Stimulated activated naive CD4-positive, alpha-beta T cell treated with Interleukin-2 at 50 U/mL for 16 hours (primary cell): ENCODE measurements around the gene NYAP2.

Experiments
- DNase-seq: peaks from one replicate; lab custom pipeline; 2025; lab: John Stamatoyannopoulos, UW

Gene NYAP2

DNA sequence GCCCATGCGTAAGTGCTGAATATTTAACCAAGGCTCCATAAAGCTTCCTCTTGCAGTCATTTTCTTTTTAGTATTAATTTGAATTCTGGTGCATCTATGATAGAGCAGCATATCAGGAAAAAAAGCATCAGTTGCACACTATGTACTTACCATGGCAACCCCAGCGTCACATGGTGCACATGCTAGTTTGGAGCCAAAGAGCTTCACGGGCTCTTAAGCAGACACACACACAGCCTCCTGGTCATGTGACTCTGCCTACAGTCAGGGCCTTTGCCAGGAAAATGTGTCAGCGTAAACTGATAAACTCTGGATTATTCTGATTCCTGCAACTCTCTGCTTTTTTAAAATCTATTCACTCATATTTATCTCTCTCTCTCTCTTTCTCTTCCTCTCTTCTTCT, 30.2 kb downstream of the NYAP2 start:
- no peak for DNase-seq

DNA sequence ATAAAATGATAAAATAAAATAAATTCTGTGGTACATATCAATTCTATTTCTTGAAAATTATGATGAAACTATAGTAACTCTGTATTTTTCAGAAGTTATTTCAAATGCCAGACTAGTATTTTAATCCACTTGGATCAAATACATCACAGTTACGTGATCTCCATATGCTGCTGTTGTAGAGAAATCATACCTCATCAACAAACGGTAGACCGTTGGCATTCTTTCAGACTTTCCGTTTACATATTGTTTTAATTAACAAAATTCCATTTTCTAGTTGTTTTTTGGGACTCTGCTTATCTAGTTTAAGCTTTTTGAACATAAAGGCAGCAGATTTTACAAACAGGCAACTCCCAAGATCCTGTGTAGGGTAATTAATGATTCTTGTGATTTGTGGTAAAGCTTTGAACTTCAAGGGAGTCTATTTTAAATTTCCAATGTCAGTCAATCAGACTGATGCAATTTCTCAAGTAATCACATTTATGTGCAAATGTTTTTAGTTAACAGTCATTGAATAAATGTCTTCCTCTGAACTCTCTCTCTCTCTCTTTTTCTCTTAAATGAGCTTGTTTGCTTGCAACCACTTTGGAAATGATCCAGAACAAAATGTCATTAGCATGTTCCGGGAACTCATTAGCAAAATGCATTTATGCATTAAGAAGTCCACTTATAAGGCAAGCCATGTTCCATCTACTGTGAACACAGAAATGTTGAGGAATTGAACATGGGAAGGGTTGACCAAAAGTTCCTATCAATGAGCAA, 31.8 kb downstream of the NYAP2 start:
- DNase-seq: no peak

DNA sequence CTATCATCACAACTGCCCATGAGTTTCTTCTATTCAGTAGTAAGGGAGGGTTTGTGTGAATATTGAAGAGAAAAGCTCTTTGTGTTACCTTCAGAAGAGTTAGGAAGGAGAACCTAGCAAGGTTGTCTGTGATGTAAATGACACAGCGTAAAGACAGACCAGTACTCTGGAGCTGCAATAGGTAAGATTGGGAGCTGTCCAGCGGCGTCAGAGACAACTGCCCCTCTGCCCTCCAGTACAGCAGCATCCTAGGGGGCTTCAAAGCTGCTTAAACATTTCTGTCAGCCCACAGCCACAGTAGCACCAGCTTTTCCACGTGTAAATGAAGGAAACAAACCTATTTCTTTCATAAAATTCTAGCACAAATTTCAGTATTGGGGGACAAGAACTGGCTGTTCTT, 34.5 kb downstream of the NYAP2 start:
- DNase-seq: no peak

DNA sequence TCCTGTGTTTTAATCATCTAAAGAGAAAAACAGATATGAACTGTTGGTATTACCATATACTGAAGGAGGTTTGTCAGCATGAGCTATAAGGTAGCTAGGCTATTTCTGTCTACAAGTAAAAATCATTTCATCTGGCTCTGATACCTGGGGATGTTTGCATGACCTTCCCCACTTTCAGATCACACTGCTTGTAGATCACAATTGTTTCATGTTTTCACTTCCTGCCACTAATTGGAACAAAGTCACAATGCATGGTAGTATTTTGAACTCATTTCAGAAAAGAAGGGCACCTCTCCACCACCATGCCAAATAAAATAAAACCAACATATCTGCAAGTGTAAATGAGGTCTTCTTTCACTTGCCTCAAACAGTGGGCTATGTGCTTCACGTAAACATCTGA, 37.8 kb downstream of the NYAP2 start:
- no peak for DNase-seq

DNA sequence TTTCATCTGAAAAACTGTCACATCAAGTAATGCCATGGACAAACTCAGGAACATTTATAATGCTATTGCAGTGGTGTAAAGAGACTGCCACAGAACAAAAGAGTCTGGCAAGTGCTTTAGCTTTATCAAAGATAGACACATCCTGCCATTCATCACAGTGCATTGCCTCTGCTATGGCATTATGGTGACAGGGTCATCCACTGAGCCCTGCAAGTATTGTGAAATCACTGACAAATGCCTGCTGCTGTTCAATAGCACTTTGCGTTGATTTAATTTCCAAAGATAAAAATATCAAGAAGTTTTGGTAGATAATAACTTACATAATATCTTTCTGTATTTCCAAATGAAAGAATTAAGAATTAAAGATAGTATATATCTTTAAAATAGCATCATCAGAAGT, 38.7 kb downstream of the NYAP2 start:
- no peak for DNase-seq

DNA sequence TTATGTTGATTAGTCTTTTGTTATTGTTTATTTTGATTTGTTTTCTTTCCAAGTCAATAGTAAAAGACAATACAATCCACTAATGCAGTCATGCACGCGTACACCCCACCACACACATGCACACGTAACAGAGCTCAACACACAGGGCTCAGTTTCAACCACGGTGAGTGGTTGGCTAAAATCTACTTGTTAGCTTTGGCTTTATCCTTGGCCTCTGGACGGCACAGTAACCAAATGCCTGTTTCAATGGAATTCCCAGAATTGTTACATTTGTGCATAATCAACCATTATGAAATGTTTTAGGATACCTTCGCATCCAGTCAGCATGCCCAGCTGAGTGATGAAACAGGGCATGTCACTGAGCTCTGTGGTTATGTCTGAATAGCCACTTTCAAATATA, 53.2 kb downstream of the NYAP2 start:
- DNase-seq: no peak

DNA sequence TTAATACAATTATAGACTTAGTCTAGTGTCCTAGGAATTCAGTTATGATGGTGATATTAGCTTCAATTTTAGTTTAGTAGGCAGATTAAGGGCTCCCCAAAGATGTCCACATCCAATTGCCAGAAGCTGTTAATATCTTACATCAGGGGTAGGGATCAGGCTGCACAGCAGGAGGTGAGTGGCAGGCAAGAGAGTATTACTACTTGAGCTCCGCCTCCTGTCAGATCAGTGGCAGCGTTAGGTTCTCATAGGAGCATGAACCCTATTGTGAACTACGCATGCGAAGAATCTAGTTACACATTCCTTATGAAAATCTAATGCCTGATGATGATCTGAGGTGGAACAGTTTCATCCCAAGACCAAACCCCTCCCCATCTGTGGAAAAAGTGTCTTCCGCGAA, 54.9 kb downstream of the NYAP2 start:
- DNase-seq: no peak

DNA sequence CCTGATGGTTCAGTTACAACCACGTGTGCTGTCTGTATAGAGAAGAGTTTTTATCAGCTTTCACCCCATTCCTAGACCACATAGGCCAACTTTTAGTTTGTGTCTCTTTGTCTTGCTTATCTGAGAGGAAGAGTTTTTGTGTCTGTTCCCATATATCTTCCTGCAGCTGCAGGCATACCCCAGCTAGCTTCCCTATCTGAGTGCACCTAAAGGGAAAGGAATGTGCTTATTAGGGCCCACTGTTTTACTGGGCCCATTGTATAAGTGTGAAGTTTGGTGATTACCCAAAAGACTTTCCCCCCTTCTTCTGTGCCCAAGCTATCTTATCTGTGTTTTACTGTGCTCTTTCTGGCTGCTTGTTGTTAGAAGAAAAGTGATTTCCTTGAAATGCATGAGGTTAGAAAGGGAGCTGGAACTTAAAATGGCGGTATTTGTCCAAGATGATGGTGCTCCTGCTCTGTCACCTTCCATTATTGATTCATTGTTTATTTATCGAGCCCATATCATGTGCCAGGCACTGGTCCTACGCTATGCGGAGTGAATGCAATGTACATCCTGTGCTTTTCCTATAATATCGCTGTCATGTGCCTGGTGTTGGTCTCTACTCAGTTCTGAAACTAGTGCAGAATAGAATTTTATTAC, 57.2 kb downstream of the NYAP2 start:
- DNase-seq: no peak

DNA sequence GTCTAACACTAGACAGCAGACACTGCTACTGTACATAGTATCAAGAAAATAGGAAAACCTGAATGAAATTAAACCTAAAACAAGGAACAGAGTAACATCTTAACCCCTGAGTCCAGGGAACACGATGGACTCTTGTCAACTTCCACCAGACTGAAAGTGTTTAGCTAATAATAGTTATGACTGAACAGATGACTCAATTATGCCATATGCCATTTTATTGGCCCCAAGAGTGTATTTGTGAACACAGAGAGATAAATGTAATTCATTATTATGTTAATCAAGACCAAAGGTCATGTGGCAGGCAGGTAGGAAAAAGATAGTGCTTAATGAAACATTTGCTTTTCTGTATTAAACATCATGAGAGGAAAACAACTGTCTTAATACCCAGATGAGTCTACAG, 58.0 kb downstream of the NYAP2 start:
- no peak for DNase-seq

DNA sequence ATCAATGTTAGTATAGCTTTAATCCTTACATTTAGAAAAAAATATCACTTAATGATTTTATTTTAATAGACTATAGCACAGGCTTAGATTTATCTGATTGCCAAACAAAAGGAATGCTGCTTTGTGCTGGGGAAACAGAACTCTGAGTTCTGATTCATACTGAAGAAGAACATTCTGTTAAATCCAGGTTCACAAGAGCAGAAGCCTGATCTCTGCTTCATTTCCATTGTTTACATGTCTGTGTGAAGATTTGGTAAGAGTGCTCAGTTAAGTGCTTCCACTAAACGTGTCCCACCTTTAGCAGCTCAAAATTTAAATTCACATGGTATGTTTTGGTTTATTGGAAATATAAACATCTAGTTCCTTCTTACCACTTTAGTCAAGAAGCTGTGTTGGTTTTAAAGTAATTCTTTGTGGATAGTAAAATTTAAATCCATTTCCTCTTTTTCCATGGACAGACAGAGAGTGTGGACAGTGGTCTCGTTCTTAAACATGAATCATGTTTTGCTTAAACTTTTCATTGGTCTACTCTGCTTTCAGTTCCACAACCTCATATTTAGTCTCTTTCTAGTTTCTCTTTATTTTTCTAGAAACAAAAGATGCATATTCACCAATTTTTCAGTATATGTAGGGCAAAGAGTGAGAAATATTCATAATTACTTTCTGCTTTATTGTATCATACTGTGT, 59.1 kb downstream of the NYAP2 start:
- no peak for DNase-seq

DNA sequence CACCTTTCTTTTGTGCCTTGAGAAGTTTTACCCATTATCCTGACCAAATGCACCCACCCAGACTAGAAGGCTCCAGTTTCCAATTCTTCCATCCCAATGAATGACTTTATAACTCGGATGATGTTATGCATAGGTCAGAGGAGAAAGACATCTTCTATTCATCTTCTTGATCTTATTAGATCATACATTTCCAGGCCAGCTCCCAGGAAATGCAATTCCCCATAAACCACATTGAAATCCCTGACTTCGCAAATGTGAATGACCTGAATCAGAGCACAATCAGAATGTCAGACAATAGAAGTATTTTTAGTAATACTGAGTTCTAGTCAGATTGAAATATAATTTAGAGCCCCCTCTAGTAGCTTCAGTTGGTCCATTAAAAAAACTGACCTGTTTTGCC, 62.9 kb downstream of the NYAP2 start:
- no peak for DNase-seq

DNA sequence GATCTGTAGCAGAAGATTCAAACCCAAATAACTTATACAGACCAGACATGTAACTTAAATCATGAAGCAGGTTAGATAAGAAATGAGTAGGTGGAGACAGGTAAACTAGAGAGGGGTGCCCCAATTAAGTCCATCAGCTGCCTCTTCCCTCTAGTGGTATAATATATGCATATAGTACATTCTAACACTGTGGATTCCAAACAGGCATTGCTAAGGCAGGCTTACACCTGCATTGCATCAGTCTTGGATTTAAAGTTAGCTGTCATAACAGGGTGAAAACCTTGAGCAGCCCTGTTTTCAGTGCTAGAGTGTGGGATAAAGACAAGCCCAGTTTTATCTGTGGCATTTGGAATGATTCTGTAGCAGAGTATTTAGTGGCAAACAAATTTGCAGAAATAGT, 63.4 kb downstream of the NYAP2 start:
- DNase-seq: no peak

DNA sequence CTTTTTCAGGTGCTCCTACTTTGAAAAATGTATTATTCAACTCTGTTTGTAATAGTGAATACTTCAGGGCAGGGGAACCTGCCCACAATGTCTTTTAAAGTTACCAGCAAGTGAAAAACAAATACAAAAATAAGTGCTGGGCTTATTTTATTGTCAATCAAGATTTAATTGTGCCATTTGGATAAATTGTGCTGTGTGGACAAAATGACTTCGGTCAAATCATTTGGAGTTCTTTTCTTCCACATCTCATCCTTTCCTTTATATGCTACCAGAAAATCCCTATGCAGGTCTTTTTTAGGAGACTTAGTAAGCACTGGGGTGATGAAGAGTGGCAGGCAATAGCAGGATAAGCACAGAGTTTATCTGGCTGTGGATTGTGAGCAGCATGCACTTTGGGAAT, 63.9 kb downstream of the NYAP2 start:
- no peak for DNase-seq

DNA sequence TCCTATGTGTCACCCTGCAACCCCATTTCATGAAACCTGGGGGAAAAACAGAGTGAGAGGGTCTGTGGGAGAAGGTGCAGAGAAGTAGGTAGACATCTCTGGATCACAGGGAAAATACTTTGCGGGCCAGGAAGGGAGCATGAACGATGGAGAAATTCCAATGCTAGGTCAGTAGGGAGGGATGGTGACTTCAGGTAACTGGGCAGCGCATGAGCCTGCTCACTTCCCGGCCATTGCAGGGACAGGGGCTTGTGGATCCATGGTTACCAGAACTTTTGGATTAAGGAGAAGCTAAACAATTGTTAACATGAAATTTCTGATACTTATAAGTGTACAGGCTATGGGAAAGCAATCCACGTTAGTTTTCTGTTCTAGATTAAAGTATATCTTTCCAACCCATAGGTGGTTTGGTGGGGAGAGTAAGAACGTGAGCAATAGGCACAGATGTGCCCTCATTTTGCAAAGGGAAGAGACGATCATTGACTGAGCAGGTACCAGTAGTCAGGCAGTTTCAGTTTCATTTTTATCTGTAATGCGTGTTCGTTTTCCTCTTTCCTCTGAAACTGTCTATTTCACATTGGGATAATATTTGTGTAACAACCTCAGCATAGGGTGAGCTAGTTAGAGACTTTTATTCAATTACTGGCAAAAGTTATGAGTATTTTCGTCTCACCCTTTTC, 65.0 kb downstream of the NYAP2 start:
- no peak for DNase-seq

DNA sequence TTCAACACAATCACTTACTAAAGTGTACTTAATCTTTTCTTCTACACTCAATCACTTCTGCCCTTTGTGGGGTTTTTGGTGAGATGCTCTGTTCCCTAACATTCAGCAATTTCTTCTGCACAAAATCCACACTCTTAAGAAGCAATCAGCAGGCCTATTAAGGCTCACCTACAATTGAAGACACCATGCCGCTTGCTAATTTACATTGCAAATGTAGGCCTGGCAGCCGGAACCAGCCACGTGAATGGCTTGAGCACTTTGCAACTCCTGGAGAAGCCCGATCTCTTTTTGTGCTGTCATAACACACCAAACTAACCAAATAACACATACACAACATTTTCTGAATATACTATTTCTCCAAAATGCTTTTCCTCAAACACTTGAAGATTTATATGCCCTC, 66.3 kb downstream of the NYAP2 start:
- no peak for DNase-seq

DNA sequence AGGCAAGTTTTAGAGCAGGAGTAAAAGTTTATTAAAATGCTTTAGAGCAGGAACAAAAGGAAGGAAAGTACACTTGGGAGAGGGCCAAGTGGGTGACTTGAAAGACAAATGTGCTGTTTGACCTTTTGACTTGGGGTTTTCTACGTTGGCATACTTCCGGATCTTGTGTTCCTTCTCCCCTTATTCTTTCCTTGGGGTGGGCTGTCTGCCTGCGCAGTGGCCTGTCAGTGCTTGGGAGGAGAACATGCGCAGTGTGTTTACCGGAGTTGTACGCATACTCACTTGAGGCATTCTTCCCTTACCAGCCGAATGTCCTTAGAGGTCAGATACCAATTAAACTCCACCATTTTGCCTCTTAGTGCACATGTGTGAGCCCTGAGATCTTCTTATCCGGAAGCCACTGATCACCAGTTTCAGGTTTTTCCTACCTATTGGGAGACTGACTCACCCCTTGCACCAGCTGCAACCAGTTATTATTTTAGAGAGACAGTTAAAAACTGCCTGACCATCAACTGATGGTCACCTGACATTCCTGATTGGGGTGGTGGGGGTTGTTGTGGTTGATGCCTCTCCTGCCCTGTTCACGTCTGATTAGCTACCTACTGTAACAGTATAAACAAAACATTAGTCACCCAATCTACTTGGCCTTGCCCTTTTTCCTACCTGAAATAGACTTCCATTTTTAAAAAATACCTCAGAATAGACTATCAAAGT, 67.5 kb downstream of the NYAP2 start:
- no peak for DNase-seq

DNA sequence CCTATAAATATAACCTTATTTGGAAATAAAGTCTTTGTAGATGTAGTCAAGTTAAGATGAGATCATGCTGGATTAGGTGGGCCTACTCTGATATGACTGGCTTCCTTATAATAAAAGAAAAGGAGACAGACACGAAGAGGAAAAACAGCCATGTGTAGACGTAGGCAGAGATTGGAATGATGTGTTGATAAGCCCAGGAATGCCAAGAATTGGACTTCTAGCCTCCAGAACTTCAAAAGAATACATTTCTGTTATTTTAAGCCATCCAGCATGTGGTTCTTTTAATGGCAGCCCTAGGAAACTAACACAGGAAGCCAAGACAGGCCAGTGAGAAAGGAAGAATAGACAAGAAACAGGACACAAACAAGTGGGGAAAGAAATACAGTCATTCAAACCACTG, 68.6 kb downstream of the NYAP2 start:
- no peak for DNase-seq

DNA sequence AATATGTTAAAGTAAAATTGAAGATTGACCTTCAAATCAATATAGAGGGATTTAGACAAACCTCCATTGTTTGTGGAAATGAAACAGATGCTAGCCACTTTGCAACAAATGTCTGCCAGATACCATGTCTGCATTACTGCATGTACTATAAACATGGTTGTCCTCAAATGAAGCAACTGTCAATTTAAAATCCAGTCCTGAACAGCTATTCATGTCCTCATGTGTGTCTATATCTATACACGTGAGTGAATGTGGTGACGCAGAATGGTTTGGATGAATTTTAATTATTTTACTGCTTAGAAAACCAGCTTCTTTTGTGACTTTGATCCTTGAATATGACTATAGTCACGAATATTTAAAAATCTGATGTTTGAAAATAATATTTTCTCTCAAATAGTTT, 71.5 kb downstream of the NYAP2 start:
- DNase-seq: no peak

DNA sequence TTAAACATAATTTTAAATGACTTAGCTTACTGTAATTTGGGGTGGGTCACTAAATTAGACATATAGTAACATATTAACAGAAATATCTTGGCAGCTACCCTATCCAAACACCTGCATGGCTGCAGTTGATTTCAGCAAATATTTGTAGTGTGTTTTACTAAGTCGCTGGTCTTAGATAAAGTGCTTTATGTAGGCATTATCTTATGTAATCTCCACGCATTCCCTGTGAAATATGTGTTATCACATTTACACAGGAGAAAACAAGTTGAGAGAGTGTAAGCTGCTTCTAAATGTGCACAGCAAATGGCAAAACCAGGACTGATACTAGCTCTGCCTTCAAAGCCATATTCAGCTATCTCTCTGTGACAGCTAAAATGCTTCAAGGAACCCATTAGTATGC, 72.0 kb downstream of the NYAP2 start:
- no peak for DNase-seq

DNA sequence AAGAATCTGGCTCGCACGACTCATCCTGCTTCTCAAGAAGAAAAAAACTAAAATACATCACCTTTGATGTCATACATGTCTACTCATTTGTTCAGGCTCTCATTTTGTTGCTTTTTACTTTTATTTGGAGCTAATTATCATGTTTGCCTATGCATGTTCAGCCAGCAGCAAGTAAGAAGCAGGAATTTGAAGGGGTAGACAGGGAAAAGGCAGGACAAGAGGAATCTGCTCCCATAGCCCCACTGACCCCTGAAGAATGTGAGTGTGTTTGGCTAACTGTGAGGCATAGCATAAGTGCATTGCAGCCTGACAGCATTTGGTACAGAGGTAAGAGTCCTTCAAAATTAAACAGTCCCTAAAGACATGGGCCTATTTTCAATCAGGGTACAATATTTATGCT, 72.7 kb downstream of the NYAP2 start:
- DNase-seq: no peak

DNA sequence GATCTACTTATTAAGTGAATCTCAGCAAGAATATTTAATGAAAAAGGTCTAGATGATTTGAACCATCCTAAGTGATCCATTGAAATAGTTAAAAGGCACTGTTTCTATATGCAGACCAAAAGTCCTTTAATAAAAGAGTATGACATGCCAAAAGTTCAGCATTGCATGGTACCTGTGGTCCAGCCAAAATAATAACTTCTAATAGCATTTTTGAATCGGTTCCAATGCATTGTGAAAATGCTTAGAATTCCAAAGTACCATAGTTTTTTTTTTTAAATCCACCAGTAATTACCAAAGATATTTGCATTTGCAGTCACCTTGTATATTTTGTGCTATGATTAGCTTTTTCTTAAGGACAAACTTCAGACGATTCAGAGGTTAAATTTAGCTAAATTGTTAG, 79.9 kb downstream of the NYAP2 start:
- DNase-seq: no peak

DNA sequence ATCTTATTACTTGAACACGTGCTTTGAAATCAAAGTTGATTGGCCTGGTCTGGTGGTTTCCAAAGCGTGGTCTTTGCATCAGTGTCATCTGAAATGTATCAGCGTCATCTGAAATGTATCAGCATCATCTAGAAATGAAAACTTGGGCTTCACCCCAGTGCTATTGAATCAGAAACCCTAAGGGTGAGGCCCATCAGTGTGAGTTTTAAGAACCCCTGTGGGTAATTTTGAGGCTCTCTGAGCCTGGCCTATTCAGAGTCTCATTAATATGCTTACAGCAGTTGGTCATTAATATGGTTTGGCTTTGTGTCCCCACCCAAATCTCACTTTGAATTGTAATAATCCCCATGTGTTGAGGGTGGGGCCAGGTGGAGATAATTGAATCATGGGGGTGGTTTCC, 85.2 kb downstream of the NYAP2 start:
- DNase-seq: no peak
